NOMO-1 (cell line): ENCODE measurements around the gene FDXACB1.

ENCODE experiments used
- DNase-seq, 2 experiments: peaks; one replicate each; lab custom pipeline; 2025; ENCODE audit not compliant: unreplicated experiment in 2 of 2; lab: John Stamatoyannopoulos, UW

The FDXACB1 gene

GRCh38 chr11:111846636-111847035 lies 32.3 kb downstream of the FDXACB1 start:
- DNase-seq, result peak; percentile 39 to 50

- peak in 1 of 2 experiments; percentile 36 for DNase-seq
Observed at GRCh38 chr11:111846063-111846462, 32.9 kb downstream of the FDXACB1 start.

- DNase-seq, result peak; percentile 82 to 93
Observed at GRCh38 chr11:111845276-111846028, 33.5 kb downstream of the FDXACB1 start.

- peak in 1 of 2 experiments; percentile 12 for DNase-seq
Observed at GRCh38 chr11:111843661-111844060, 35.3 kb downstream of the FDXACB1 start.

DNA sequence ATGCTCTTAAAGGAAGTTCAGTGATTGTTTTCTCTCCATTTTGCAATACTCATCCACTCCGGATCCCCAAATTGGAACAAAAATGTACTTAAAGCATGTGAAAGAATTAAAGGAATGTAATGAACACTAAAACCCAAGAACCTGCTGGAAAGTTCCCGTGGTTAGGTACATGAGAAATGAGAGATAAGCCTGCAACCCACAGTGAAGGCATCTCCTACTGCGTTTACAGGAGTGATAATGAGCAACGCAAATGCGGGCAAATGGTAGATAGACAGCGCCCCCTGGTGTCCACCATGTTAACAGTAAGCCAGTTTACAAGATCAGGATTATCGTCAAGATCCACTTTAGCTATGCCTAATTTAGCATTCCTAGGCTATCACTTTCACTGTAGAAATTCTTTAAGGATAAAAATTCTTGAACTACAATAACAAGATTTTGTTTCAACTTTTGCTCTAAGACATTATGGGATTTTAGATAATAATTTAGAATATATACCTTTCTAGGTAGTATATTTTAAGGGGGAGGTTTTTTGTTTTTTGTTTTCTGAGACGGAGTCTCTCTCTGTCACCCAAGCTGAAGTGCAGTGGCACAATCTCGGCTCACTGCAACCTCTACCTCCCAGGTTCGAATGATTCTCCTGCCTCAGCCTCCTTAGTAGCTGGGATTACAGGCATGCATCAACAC lies 37.5 kb downstream of the FDXACB1 start:
- peak; percentile 51 to 75 for DNase-seq

DNA sequence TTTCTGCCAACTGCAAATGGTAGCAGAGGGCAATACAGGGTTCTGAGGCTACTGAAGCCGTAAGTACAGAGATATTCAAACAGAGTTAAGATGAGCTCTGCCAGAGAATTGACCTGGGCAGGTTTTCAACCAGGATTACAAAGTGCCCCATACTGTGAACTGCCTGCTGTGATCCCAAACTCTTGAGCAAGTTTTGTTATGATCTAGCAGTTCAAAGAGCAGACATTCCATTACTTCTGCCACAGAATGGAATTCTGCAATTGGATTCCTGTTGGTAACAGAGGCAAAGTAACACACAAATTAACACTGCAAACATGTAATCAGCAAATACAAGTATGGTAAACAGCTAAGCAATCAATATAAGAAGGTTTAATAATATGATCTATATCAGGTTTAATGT lies 38.8 kb downstream of the FDXACB1 start:
- no peak for DNase-seq

DNA sequence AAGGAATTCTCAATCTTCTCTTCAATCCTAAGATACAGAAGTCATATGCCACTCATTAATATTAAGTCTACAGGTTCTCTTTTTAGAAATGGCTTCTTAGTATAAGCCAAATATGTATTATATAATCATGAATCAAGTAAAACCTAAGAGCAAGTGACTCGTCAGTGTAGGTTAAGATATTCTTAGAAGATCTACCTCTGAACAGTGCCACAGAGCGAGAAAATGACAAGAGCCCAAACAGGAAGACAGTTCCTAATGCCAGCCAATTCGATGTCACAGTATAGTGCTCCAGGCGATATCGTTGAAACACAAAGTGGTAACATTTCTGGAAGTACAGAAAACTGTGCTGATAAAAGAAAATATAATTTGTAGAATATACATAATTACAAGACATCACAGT lies 40.9 kb downstream of the FDXACB1 start:
- DNase-seq, result no peak

DNA sequence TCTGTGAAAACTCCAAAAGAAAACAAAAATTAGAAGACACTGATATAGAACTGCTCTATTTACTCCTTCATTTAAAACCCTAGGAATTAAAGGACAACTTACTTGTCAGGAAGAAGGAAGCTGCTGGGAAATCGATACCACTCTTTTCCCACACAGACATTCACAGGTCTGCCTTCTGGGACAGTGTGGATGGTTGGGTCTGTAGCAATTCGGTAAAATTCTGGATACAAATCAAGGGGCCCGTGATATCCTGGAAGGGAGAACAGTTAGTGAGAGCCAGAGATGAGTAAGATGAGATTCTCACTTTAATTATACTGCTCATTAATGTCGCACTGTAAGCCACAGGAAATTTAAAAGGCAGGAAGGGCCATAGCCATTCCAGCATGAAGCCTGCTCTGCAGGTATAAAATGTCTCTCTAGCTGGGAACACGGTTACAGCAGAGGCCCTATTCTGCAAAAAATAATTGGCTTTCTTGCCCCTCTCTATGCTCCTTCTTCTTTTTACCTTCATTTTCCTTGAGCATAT lies 41.5 kb downstream of the FDXACB1 start:
- DNase-seq, result no peak

- no peak for DNase-seq
Observed at GRCh38 chr11:111836721-111837120, 42.2 kb downstream of the FDXACB1 start.

DNA sequence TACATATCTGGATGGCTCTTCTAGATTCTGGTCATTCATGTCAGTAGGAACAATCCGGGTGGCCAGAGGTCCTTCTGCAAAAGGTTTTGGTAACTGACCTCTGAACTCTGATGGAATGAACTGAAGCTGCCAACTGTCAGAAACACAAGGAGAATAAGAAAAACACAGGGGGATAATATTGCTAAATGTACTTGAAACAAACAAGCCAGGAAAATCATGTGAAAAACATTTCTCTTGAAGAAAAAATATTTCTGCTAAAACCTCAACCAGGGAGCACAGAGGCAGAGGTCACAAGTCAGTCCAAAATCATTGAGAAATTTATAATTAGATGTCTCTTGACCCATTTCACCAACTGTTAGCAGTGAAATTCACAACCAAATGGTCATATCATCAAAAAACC lies 42.8 kb downstream of the FDXACB1 start:
- no peak for DNase-seq

DNA sequence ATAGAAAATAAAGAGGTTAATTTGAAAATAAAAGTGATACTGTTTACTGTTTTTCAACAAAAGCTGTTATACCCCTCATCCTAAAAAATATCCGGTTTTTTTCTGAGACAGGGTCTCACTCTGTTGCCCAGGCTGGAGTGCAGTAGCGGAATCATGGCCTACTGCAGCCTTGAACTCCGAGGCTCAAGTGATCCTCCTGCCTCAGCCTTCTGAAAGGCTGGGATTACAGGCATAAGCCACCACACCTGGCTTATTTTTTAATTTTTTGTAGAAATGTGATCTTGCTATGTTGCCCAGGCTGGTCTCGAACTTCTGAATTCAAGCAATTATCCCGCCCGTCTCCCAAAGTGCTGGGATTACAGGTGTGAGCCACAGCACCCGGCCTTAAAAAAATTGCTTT lies 43.3 kb downstream of the FDXACB1 start:
- no peak for DNase-seq

- DNase-seq, result no peak
Observed at GRCh38 chr11:111834432-111835163, 44.4 kb downstream of the FDXACB1 start.

DNA sequence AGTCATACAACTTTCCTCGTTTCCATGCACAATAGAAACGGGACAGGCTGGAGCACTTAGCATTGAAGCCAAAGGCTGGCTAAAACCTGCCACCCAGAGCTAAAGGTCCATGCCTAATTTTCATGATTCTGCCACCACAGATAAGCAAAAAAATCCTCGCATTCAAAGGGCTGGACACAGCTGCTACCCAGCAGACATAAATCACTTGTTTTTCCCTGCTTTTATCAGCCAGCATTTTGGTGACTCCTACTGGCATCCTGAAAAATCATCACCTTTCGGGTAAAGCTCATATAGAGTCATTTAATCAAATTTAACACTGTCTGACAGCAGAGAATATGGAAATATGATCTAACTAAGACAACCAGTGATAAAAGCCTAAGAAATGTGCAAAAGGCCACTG lies 45.4 kb downstream of the FDXACB1 start:
- no peak for DNase-seq

DNA sequence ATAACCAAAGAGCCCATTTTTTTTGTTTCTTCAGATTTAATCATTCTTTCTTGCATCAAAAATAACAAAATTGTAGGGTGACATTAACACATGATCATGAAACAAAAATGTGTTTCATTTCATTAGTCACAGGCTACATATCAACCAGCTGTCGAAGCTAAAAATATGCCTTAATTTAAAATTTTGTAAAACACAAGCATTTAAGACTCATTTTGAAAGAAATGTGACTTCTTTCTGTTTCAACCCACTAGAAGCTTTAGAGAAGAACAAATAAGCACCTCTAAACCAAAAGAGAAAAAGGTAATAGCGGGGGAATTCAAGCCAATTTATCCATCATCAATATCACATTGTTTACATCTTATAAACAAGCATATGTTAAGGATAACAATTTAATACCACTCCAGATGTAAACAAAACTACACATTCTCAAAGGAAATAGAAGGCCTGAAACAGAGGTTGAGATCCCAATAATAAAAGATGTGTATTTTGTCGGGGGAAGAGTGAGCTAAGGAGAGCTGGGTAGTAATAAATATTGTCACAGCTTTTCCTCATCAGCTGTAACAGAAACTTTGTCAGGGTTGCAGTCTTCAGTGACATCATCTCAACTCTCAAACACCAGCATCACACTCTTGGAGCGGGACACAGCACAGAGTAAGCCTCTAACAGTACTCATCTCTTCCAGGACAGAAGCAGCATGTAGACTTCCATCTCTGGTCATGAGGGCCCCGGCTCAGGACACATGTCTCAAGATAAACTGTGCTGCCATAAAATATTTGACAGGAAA lies 49.6 kb downstream of the FDXACB1 start:
- no peak for DNase-seq

GRCh38 chr11:111826322-111826950 lies 52.5 kb downstream of the FDXACB1 start:
- DNase-seq, result no peak
